Effector CD8-positive, alpha-beta T cell (primary cell): ENCODE measurements around the gene ZSWIM9.
"Not testable (repeated sequence)": the region's sequence is repeated elsewhere in the genome, so short reads cannot be mapped to it uniquely, and the experiment has no call there.

Source experiments
- DNase-seq: peaks from one replicate; lab custom pipeline; 2025; lab: John Stamatoyannopoulos, UW

ZSWIM9 gene

DNA sequence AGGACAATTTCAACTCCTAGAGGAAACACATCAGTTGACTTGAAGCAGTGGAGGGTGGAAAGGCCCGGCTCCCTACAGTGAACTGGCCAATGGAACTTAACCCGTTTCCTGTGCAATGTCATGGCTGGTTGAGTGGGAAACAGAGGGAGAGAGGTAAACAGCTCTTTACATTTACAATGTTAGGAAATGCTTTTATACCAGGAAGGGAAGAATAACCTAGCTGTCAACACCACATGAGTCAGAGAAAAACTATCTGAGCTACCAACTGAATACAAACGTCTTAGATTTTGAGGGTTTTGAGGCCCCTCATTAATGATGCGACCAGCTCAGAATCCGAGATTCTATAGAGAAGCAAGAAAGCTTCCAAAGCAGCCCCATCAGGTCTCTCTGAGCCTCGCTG, 48.5 kb downstream of the ZSWIM9 start:
- DNase-seq: no peak

DNA sequence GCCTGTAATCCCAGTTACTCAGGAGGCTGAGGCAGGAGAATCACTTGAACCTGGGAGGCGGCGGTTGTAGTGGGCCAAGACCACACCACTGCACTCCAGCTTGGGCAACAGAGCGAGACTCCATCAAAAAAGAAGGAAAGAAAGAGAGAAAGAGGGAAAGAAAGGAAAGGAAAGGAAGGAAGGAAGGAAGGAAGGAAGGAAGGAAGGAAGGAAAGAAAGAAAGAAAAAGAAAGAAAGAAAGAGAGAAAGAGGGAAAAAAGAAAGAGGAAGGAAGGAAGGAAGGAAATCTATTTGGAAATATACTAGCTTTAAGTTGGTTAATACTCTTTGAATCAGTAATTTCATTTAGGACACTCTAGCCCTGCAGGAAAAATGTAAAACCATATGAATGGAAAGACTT, 50.3 kb downstream of the ZSWIM9 start:
- DNase-seq: not testable (repeated sequence)

DNA sequence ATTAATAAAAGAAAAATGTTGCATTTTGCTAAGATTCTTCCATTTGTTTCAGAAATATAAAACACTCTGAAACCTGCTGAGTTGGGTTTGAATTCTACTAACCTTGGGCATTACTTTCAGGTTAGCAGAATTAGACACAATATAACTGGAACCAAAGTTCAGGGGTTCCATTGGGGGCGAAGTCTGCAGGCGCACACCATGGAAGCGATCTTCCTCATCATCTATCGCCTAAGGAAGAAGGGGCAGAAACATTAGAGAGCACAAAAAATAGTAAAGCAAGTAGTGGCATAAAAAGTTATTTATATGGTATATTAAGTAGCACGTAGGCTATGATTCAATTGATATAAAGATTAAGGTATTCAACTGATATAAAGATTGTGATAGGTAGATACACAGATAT, 51.1 kb downstream of the ZSWIM9 start:
- DNase-seq: no peak

DNA sequence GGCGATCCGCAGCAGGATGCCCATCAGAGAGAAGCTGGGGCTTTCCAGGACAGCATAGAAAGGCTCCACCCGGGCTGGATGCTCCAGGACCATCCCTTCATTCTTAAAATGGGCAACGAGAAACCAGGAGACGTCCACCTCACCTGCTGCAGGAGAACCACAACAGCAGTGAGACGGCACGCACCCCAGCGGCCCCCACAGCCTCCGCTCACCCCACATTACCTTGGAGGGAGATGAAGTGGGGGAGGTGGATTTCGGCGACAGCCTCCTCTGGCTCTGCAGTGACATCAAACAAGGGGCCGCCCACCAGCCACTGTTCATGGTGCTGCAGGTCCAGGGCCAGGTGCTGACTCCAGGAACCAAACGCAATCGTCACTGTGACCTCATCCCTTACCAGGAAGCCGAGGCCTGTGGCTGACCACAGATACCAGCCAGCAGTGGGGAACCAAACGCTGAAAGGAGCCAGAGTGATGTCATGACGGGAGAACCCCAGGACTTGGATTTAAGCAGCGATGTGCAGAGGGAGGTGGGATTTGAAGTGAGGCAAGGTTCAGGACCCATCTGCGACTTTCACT, 60.2 kb downstream of the ZSWIM9 start:
- no peak for DNase-seq

DNA sequence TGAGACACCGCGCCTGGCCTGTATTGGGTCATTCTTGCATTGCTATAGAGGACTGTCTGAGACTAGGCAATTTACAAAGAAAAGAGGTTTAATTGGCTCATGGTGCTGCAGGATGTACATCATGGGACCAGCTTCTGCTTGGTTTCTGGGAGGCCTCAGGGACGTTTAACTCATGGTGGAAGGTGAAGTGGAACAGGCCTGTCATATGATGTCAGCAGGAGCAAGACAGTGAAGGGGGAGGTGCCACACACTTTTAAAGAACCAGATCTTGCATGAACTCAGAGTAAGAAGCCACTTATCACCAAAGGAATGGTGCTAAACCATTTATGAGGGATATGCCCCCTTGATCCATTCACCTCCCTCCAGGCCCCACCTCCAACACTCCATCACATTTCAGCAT, 66.6 kb downstream of the ZSWIM9 start:
- DNase-seq: no peak

DNA sequence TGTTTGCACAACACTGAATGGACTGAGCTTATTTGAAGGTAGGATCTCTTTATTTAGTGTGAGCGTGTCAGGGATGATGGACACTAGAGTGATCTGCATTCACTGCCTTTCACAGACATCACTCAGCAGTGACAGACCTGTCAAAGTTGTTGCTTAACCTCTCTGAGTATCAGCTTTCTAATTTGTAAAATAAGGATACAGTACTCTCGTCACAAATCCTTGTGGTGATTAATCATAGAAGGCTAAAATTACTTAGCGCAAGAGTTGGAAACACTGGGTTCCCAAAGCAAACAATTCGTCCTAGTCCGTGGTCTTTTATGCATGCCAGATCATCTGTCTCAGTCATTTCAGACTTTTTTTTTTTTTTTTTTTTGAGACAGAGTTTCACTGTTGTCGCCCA, 68.6 kb downstream of the ZSWIM9 start:
- DNase-seq: no peak

DNA sequence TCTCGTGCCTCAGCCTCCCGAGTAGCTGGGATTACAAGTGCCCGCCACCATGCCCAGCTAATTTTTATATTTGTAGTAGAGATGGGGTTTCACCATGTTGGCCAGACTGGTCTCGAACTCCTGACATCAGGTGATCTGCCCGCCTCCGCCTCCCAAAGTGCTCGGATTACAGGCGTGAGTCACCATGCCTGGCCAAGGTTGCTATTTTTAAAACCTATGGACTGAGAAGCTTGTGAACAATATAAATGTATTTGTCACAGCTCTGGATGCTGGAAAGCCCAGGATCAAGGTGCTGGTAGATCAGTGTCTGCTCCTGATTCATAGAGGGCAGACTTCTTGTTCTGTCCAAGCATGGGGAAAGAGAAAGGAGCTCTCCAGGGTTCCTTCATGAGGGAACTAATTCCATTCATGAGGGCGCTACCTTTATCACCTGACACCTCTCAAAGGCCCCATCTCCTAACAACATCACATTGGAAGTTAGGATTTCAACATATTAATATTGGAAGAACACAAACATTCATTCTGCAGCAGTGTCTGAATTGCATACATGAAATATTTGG, 69.2 kb downstream of the ZSWIM9 start:
- DNase-seq: no peak

DNA sequence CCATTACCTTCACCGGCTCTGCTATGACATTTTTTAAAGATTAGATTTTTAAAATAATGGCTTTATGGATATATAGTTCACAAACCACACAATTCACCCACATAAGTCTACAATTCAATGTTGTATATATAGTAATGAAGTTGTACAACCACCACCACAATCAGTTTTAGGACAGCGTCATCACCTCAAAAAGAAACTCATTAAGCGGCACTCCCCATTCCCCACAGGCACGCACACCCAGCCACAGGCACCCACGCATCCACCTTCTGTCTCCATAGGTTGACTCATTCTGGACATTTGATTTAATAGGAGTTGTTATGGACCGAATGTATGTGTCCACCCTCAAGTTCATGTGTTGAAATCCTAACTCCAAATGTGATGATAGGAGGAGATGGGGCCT, 71.3 kb downstream of the ZSWIM9 start:
- not testable (repeated sequence) for DNase-seq

DNA sequence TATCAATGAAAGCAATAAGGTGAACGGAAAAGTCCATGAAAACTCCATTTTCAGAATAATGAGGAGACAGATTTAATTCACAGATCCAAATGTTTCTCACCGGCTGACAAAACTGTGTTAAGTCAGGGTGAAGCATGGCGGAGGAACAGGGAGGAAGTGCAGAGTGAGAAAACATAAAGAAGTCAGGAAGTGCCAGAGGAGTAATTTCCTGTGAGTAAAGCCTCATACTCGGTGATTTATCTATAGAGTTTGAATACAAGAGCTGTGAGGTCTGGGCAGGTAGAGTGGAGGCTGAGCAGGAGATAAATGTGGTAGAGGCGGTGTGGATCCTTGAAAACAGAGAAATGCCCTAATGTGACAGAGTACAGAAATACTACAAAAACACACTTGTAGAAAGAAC, 73.8 kb downstream of the ZSWIM9 start:
- DNase-seq: no peak

DNA sequence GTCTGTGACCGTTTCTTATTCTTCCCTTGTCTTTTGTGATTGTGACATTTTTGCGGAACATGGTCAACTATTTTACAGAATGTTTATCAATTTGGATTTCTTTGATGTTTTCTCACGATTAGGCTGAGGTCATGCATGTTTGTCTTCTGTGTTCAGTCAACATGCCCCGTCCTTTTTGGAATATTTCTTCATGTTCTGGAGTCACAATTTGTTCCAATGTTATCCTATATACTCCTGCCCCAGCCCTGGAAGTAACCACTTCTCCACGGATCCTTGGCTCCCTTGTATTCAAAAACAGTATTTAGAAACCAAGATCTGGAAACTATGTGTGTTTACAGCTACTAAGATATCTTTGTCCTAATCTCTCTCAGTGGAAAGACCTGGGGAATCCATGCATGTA, 75.6 kb downstream of the ZSWIM9 start:
- no peak for DNase-seq

DNA sequence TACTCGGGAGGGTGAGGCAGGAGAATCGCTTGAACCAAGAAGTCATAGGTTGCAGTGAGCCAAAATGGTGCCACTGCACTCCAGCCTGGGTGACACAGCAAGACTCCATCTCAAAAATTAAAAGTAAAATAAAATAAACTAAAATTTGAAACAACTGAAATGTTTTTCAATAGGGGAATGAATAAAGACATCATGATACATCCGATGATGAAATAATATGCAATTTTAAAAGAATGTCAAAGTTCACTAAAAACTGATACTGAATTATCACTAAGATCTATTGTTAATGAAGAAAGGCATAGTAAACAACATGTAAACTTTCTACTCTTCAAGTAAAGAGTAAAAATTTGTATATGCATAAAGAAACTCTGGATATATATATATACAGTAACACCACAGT, 76.7 kb downstream of the ZSWIM9 start:
- DNase-seq: no peak
